GM21717 (cell line): ENCODE measurements around the gene ITSN1.
"Not testable (repeated sequence)": the region's sequence is repeated elsewhere in the genome, so short reads cannot be mapped to it uniquely, and the experiment has no call there.

Source experiments
- ATAC-seq: cut with Tn5 transposase; IDR thresholded peaks from one replicate; pipeline ENCODE4 v1.9.1; 2021; ENCODE audit warnings: mild to moderate bottlenecking, moderate library complexity; ENCODE audit not compliant: unreplicated experiment

Gene ITSN1

GRCh38 chr21:33856893-33857527 lies 214.7 kb downstream of the ITSN1 start:
- no peak for ATAC-seq

GRCh38 chr21:33857846-33858666 lies 215.8 kb downstream of the ITSN1 start:
- no peak for ATAC-seq

DNA sequence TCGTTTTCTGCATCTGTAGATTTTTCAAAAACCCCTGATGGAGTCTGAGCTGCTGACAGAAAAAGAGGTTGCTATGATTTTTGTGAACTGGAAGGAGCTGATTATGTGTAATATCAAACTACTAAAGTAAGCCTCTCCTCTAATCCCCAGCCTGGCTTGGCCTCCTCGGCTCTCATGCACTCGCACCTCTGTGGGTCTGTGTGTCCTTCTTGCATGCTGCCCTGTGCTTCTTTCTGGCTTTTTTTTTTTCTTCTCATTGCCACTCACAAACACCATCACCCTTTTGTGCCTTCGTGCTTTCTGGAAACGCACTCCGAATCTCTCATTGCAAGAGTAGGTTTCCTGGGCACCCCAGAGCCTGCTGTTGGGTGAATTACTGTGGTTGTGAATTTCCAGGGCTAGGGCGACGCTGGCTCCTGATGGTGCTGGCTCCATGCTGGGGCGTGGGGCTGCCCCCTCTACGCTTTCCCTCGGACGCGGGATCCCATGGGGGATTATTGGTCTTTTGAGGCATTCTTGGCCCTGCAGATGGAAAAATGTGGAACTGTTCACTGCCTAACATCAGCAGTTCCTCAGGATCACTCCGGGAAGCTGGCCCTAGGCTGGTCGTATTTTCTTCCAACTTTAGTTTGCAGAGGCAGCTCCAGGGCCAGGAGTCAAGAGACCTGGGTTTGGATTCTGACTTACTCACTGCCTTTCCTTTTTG lies 216.5 kb downstream of the ITSN1 start:
- no peak for ATAC-seq

DNA sequence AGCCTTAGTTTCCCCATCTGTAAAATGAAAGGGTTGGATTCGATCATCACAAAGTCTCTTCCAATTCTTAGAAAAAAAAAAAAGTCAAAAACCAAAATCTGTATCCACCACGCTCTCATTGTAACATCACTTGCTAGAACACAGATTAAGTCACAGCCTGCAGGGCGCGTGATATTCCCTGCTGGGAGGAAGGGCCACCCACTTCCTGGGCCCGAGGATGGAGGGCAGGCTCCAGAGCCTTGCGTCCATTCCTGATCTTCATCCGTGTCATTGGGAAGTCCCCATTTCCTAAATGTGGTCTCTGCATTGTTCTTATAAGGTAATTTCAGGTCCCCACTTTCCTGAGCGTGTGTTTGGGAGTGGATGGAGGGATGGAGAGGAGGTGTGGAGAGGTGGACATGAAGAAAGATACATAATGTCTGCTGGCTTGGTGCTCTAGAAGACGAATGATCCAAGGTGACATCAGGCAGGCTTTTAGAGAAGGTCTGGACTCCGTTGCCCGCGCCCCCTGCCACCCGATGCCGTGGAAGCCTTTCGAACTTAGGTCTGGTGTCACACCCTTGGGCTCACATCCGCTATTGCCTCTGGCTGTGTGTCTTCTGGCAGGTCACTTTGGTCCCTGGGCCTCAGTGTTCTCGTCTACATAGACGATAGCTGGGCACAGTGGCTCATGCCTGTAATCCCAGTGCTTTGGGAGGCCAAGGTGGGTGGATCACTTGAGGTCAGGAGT lies 217.2 kb downstream of the ITSN1 start:
- ATAC-seq, result no peak

GRCh38 chr21:33860332-33860879 lies 218.1 kb downstream of the ITSN1 start:
- no peak for ATAC-seq

- no peak for ATAC-seq
These were observed 218.8 kb downstream of the ITSN1 start for GRCh38 chr21:33861125-33861524.

- not testable (repeated sequence) for ATAC-seq
These were observed 220.9 kb downstream of the ITSN1 start for GRCh38 chr21:33863191-33863590.

GRCh38 chr21:33864150-33864549 lies 221.8 kb downstream of the ITSN1 start:
- ATAC-seq, result no peak

DNA sequence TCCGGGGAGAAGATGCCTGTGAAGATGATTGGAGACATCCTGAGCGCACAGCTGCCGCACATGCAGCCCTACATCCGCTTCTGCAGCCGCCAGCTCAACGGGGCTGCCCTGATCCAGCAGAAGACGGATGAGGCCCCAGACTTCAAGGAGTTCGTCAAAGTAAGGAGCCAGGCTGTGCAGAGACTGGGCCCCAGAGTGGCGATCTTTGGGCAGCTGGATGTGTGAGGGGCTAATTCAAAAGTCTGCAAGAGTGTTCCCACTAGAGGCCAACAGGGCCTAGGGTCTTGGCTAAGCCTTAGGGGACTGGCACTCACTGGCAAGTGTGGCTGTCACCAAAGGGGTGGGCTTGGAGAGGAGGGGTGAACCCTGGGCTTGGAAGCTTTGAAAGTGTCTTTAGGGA lies 222.9 kb downstream of the ITSN1 start:
- no peak for ATAC-seq

DNA sequence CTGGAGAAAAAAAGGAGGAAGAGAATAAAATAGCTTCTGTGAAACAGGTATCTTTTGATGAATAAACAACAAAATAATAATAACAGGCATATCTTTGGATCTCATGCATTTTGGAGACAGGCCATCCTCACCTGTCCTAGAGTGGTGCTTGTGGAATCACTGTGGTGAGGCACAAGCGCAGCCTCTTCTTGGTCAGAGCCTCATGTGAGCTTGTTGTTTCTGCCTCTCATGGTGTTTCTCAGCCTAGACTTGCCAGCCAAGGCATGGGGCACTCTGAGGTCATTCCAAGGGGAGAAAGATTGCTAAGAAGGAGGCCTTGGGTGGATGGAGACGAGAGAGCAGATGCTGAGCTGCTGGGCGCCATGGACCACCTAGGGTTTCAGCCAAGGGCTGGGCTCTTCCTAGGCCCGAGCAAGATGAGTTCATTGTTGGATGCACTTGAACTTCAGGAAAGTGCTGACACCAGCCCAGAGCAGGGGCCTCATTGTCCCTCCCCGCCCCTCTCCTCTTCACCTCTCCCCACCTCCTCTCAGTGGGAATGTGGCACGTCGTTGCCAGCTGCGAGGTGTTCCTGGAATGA lies 223.8 kb downstream of the ITSN1 start:
- ATAC-seq, result no peak

DNA sequence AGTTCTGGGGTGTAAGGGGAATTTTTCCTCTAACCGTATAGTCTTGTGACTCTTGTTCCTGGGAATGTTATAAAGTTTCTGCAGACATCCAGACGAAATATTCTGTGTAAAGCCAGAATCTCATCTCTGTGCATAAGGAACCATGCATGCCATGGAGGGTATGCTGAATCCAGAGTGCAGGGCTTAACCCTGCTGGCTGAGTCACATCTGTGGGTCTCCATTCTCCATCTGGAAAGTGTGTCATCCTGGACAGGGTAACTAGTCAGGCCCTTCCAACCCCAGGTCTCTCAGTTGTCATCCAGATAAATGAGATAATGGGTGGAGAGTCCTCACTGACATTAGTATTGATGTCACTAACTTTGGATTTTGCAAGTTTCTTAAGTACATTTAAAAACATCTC lies 224.5 kb downstream of the ITSN1 start:
- no peak for ATAC-seq

- not testable (repeated sequence) for ATAC-seq
These were observed 225.6 kb downstream of the ITSN1 start for GRCh38 chr21:33867868-33868267.

- no peak for ATAC-seq
These were observed 227.6 kb downstream of the ITSN1 start for GRCh38 chr21:33869873-33870272.

- ATAC-seq, result no peak
These were observed 228.5 kb downstream of the ITSN1 start for GRCh38 chr21:33870768-33871167.

DNA sequence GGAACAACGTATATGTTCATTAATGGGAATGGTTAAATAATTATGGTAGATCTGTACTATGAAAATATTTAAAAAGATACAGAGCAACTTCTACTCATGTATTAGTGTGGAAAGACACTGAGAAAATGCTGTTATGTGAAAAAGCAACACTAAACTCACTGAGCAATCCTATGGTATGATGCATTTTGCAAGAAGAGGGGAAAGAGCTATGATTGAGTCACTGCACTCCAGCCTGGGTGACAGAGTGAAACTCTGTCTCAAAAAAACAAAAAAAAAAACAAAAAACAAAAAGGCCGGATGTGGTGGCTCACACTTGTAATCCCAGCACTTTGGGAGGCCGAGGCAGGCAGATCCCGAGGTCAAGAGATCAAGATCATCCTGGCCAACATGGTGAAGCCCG lies 228.9 kb downstream of the ITSN1 start:
- ATAC-seq, result no peak

DNA sequence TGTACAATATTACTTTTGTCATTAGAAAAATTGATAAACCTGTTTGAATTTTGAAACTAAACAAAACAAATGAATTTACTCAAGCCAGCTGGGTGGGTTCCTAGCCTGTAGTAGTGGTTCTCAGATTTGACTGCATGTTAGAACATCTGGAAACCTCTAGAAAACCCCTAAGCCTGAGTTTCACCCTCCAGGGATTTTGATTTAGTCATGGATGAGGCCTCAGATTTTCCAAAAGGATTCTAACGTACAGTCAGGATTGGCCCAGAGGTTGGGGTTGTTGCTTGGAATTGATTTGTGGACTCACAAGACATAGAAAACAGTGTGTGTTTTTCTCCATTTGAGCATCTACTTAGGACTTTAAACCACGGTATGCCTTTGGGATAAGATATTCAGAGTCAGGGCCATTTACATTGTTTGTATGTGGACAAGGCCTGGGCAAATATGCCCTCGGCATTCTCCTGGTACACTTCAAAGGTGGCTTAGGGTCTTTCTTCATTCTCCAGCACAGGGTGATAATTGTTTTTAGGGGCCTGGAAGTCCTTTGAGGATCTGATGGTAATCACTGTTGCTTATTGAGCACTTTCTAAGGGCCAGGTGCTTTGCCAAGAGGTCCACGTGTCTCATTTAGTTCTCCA lies 230.7 kb downstream of the ITSN1 start:
- no peak for ATAC-seq

DNA sequence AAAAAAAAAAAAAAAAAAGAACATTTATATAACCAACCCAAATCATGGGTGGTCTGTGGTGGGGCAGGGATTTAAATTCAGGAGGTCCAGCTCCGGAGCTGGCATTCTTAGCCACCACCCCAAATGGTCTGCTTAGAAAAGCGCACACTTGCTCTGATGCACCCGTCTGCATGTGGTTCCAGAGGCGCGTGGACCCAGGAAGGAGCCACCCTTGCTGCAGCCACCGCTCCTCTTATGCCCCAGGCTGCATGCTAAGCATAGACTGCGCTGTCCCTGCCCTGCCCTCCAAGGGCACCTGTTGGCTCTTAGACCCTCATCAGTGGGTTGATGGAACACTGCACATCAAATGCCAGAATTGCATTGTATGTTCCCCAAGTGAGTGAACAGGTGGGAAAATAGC lies 231.9 kb downstream of the ITSN1 start:
- no peak for ATAC-seq

DNA sequence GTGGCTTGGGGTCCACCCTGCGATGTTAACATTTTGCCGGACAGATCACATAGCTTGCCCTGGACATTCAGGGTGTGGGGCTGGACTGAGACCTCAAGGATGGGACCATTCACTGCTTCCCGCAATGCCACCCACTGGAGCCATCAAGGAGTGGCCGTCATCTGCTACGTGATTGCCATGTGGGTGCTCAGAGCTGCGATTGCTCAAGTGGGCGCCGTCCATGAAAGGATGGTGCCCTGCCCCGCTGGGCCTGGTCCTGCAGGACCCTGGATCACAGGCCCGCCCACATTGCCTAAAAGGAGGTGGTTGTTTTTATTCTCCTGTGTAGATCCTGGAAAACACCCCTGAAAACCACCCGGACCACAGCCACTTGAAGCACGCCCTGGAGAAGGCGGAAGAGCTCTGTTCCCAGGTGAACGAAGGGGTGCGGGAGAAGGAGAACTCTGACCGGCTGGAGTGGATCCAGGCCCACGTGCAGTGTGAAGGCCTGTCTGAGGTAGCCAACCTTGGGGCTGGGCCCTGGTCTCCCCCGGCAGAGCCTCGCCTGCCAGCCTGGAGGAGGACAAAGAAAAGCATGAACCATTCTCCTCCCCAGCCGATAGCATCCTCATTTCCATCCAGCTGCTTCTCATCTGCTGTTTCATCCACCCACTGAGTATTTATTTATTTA lies 232.9 kb downstream of the ITSN1 start:
- no peak for ATAC-seq

- no peak for ATAC-seq
These were observed 236.5 kb downstream of the ITSN1 start for GRCh38 chr21:33878824-33879223.

DNA sequence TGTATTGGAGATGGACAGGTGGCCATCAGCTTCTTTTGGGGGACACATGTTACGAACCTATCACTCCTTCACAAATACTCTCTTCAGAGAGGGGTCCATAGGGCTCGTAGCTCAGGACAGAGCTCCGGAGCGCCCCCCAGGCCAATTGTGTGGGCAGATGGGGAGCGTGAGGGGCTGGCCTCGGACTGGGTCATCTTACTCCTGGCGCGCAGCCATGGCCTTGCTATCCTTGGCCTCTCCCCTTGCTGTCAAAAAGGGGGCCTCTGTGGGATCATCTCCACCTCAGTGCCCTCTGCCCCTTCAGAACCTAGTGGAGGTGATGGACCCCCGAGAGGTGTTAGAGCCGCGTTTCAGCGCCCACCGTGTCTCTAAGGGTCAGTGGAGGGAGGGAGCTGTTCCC lies 238.3 kb downstream of the ITSN1 start:
- ATAC-seq, result no peak
